ENCODE data around the gene LHFPL6. TPM values are rescaled to one million over a fixed set of nuclear protein-coding genes. Genes with fewer than 3 reads are reported as not detected.

LHFPL6 gene
- total RNA-seq, 2 experiments from 2014 or later: 2.7 to 3.0 TPM

- no peaks in the 10 kb centered on the region for H3K9me3 Mint-ChIP-seq
- POLR2A ChIA-PET: no interaction called here
- no peaks in the 10 kb centered on the region for H3K36me3 Mint-ChIP-seq
- CTCF ChIA-PET: no interaction called here
- H3K4me3 Mint-ChIP-seq: peak overlapping the region; percentile 7
- H3K4me1 Mint-ChIP-seq (ENCODE audit: low read depth): peaks cover 21% of the 10 kb centered on the region
- peak overlapping the region; percentile 28 for H3K27ac Mint-ChIP-seq
- intact Hi-C loops (cut with micrococcal nuclease): loop anchor here (1.0 to 2.0 kb wide), 4 partner anchors 110 to 268 kb away; partner anchors contain the start of genes NHLRC3 and PROSER1
- peak; percentile 72 for DNase-seq
- peaks cover 8% of the 10 kb centered on the region for H3K27me3 Mint-ChIP-seq
Observed at GRCh38 chr13:39306639-39307589, 296.1 kb downstream of the LHFPL6 start.

DNA sequence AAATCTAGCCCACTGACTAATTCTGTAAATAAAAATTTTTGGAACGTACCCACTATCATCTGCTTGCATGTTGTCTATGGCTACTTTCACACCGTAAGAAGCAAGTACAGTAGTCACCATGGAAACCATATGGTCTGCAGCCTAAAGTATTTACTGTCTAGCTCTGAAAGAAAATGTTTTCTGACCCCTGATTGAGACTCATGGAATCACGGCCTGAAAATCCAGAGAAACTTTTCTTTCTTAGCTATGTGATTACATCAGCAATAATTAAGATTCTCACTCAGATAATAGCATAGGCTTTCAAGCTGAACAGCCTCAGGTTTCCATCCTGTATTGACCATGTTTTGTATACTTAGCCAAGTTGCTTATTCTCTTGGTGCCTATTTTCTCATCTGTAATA lies 300.2 kb downstream of the LHFPL6 start:
- H3K4me1 Mint-ChIP-seq (ENCODE audit: low read depth): peaks cover 13% of the 10 kb centered on the region
- no peak overlapping the region for H3K27ac Mint-ChIP-seq
- CTCF ChIA-PET: no interaction called here
- no peaks in the 10 kb centered on the region for H3K9me3 Mint-ChIP-seq
- intact Hi-C loops (cut with micrococcal nuclease): no loop called here
- no peaks in the 10 kb centered on the region for H3K36me3 Mint-ChIP-seq
- POLR2A ChIA-PET: no interaction called here
- no peak overlapping the region for H3K4me3 Mint-ChIP-seq
- H3K27me3 Mint-ChIP-seq: peaks cover 5% of the 10 kb centered on the region
- DNase-seq: no peak

- POLR2A ChIA-PET: no interaction called here
- H3K27me3 Mint-ChIP-seq: peaks cover 3% of the 10 kb centered on the region
- no peak for DNase-seq
- intact Hi-C loops (cut with micrococcal nuclease): no loop called here
- peaks cover 5% of the 10 kb centered on the region for H3K36me3 Mint-ChIP-seq
- peaks cover 12% of the 10 kb centered on the region for H3K9me3 Mint-ChIP-seq
- no peak overlapping the region for H3K4me3 Mint-ChIP-seq
- no peak overlapping the region for H3K27ac Mint-ChIP-seq
- CTCF ChIA-PET: interaction anchor here (0.8 kb wide), 1 partner anchor 313 kb away, joined by 3 read pairs; no protein-coding TSS in a partner anchor
- H3K4me1 Mint-ChIP-seq (ENCODE audit: low read depth): no peaks in the 10 kb centered on the region
Observed at GRCh38 chr13:39298951-39299350, 304.0 kb downstream of the LHFPL6 start.

- H3K9me3 Mint-ChIP-seq: peaks cover 12% of the 10 kb centered on the region
- peaks cover 5% of the 10 kb centered on the region for H3K36me3 Mint-ChIP-seq
- intact Hi-C loops (cut with micrococcal nuclease): no loop called here
- no peak overlapping the region for H3K27ac Mint-ChIP-seq
- no peaks in the 10 kb centered on the region for H3K27me3 Mint-ChIP-seq
- ChIA-PET CTCF (no interaction called here), POLR2A (no interaction called here)
- no peak overlapping the region for H3K4me3 Mint-ChIP-seq
- DNase-seq: no peak
- H3K4me1 Mint-ChIP-seq (ENCODE audit: low read depth): no peaks in the 10 kb centered on the region
Observed at GRCh38 chr13:39297664-39298171, 305.3 kb downstream of the LHFPL6 start.

- intact Hi-C loops (cut with micrococcal nuclease): no loop called here
- Mint-ChIP-seq H3K27ac (no peak overlapping the region), H3K27me3 (peaks cover 1% of the 10 kb centered on the region), H3K9me3 (peaks cover 12% of the 10 kb centered on the region), H3K4me3 (no peak overlapping the region), H3K4me1 (ENCODE audit: low read depth) (no peaks in the 10 kb centered on the region), H3K36me3 (peaks cover 5% of the 10 kb centered on the region)
- ChIA-PET POLR2A (no interaction called here), CTCF (no interaction called here)
- no peak for DNase-seq
Observed at GRCh38 chr13:39297023-39297422, 306.0 kb downstream of the LHFPL6 start.

DNA sequence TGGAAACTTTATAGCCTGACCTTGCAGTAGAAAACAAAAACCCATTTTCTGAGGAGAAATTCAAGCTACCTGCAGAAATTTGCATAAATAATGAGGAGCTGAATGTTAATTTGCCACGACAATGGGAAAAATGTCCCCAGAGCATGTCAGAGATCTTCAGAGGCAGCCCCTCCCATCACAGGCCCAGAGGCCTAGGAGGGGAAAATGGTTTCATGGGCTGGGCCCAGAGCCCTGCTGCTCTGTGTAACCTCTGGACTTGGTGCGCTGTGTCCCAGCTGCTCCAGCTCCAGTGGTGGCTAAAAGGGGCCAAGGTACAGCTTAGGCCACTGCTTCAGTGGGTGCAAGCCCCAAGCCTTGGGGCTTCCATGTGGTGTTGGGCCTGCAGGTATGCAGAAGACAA lies 306.8 kb downstream of the LHFPL6 start:
- H3K36me3 Mint-ChIP-seq: peaks cover 5% of the 10 kb centered on the region
- CTCF ChIA-PET: no interaction called here
- peaks cover 2% of the 10 kb centered on the region for H3K27me3 Mint-ChIP-seq
- H3K27ac Mint-ChIP-seq: no peak overlapping the region
- no peak for DNase-seq
- intact Hi-C loops (cut with micrococcal nuclease): no loop called here
- no peaks in the 10 kb centered on the region for H3K4me1 Mint-ChIP-seq (ENCODE audit: low read depth)
- no peak overlapping the region for H3K4me3 Mint-ChIP-seq
- POLR2A ChIA-PET: no interaction called here
- H3K9me3 Mint-ChIP-seq: peaks cover 12% of the 10 kb centered on the region

Other genes starting within 250 kb of the LHFPL6 start
- gene COG6, start 52.5 kb upstream of the LHFPL6 start, total RNA-seq: 10 to 100 TPM; 25.5 to 37.3 TPM

Data from activated CD4-positive, alpha-beta memory T cell treated with anti-CD3 and anti-CD28 coated beads for 36 hours (primary cell).